Cardiac septum (tissue), 1 donor: Measurements from ENCODE around the gene GSAP. TPM values are rescaled to one million over a fixed set of nuclear protein-coding genes. Genes with fewer than 3 reads are reported as not detected.
"Not testable (repeated sequence)": the region's sequence is repeated elsewhere in the genome, so short reads cannot be mapped to it uniquely, and the experiment has no call there.

Experiments used
- DNase-seq: peaks from one replicate; pipeline ENCODE4 v3.0.0-alpha.2; 2020; ENCODE audit warnings: low spot score
- intact Hi-C: fragments of 100-400 bp; cut with DNase I; formaldehyde crosslinking; loops from one replicate; pipeline ENCODE4 v1.14.0; 2022
- total RNA-seq: library from RNA; stranded (reverse); fragmentation: NEBNext Ultra II Directional; extraction: Animal tissue kit (Norgen Biotek cat#: 25700); gene quantifications from one replicate; pipeline ENCODE4 v1.2.1, GENCODE V29; 2021
- donor health status: DM: no; HTN: no; CAD: no.

GSAP gene
- total RNA-seq, 1 donor from 2014 or later = 7.2 TPM

DNA sequence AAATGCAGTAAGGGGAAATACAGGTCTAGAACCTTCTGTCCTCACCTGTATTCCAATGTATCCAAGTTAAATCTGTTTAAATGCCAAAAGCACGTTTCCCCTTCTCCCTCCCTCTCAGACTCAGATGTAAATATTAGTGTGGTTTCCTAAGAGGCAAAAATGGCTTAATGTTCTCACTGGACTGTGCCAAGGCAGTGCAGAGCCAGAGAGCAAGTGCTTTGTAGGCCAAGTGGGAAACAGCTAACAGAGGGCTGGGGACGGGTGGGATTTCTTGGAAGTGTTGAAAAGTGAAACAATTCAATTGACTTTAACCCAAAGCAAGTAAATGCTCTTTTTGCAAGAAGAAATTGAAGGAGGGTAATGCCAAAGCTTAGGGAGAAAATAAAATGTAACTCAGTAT, 103.1 kb downstream of the GSAP start:
- intact Hi-C loops = no loop called here
- no peak for DNase-seq

DNA sequence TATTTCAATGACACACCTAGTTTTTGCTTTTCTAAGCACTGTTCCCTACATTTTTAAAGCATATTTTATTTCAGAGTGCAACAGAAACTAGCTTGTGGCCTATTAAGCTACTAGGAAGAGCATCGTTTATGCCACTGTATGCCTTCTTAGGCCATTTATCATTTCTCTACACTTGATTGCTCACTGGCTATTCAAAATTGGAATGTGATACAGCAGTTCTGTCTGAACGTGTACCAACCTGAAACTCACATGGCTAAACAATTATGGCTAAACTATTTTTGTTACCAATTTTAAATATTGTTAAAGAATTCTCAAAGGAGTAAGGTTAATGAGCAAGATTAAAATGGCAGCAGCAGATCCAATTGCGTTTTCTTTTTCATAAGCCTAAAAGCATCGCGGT, 105.2 kb downstream of the GSAP start:
- intact Hi-C loops = no loop called here
- no peak for DNase-seq

DNA sequence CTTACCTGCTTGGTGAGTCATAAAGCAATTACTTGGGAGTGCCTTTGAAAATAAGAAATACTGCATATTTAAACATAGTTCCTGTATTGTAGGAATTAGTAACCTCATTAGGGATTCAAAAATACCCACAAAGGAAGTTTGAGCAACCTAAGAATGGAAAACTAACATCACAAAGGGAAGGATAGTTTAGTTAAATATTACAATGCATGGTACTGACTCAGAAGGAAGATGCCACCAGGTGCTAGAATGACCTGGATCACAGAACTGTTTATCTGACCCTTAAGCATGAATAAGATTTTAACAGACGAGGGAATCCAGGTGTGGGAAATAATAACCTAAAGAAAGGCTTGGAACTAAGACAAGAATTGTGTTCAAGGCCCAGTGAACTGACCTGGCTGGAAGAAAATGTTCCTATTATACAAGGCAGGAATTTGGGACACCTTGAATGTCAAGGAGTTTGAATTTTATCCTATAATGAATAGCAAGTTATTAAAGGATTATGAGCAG, 106.4 kb downstream of the GSAP start:
- no peak for DNase-seq
- intact Hi-C loops = no loop called here

DNA sequence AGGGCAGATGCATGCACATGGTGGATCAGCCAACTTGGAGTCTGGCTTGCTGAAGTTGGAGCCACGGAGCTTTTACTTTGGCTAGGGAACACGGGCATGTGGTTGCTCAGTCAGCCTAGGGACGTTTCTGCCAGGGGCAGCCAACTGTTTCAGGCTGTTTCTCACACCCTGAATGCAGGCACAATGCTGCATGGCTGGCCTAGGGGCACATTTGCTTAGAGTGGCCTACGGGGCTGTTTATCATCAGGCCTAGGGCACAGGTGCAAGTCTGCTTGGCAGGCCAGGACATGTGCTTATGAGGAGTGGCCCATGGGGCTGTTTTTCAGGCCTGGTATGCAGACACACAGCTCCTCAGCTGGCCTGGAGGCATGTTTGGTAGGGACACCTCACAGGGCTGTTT, 107.4 kb downstream of the GSAP start:
- intact Hi-C loops = no loop called here
- DNase-seq = no peak

DNA sequence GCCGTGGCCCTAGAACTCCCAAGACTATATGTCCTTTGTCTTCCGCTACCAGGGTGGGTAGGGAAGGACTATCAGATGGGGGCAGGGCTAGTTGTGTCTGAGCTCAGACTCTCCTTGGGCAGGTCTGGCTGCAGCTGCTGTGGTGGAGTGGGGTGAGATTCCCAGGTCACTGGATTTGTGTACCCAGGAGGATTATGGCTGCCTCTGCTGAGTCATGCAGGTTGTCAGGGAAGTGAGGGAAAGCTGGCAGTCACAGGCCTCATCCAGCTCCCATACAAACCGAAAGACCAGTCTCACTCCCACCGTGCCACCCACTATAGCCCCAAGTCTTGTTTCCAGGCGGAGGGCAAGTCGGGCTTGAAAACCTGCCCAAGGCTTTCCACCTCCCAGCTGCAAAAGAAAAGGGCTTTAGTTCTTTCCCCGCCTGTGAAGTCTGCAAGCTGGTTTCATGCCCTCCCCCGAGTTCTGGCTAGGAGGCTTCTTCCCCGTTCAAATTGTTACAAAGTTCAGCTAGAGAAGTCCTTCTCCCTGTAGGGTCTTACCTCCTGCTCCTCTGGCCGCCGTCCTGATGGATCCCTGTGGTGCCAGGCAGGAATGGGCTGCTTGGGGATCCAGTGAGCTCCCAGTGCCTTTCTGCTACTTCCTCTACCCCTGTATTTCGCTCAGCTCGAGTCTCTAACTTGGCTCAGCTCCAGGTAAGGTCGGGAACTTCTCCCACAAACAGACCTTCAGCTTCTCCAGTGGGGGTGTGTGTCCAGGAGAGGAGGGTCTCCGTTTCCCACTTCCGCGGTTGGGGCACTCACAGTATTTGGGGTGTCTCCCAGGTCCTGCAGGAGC, 109.7 kb downstream of the GSAP start:
- intact Hi-C loops = no loop called here

DNA sequence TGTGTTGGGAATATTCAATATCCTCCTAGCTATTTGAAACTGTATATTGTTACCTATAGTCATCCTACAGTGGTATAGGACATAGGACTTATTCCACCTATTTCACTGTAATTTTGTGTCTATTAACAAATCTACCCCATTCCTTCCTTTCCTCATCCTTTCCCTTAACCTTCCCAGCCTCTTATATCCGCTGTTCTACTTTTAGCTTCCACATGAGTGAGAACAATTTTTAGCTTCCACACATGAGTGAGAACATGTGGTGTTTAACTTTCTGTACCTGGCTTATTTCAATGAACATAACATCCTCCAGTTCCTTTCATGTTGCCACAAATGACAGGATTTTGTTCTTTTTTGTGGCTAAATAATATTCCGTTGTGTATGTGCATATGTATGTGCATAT, 120.6 kb downstream of the GSAP start:
- DNase-seq = no peak
- intact Hi-C loops = no loop called here

More for the DNA sequence above, 109.7 kb downstream of the GSAP start:
- no peak for DNase-seq

DNA sequence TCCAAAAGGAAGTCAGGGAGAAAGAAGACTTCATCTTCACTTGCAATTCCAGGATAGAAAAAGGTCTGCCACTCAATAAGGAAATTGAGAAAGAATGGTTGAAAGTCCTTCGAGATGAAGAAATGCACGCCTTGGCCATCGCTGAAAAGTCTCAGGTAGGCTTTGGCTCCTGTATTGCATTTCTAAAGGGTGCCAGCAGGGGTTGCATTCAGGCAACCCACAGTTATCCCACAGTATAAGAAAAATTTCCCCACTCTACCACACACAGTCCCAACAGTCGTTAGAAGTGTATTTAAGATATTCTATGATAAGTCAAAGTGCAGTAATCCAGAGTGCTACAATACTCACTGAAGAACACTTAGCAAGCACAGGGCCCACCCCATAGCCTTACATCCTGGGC, 123.1 kb downstream of the GSAP start:
- intact Hi-C loops = no loop called here
- DNase-seq = no peak

DNA sequence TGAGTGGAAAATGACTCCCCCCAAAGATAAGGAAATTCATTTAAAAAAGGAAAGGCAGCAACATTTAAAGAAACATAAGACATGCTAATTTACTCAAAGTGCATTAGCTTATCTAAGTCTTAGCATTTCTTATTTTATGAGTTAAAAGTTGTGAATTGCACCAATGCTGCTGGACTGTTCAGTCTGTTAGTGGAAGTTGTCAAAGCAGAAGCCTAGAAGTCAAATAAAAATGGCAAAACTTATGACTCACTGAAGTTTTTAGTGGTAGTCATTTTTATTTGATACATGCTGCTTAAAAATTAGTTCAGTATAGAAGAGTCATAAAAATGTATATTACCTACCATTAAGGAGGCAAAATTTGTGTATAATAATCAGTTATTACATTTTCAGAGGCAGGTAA, 125.7 kb downstream of the GSAP start:
- intact Hi-C loops = no loop called here
- no peak for DNase-seq

DNA sequence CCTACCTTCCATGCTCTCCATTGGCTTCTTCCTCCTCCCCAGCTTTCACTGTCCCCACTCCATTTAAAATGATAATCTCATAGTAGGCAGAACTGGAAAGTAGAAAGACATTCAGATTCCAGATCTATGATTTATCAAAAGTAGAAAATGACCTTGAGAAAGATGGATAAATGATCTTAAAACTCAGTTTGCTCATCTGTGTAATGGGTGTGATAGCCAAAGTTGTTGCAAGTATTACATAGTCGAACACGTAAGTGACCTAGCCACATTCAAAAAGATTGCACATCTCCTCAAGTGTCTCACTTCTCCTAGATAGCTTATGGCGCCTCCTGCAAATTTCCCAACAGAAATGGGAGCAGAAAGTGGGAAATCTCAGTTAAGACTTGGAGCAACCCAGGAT, 126.8 kb downstream of the GSAP start:
- no peak for DNase-seq
- intact Hi-C loops = no loop called here

DNA sequence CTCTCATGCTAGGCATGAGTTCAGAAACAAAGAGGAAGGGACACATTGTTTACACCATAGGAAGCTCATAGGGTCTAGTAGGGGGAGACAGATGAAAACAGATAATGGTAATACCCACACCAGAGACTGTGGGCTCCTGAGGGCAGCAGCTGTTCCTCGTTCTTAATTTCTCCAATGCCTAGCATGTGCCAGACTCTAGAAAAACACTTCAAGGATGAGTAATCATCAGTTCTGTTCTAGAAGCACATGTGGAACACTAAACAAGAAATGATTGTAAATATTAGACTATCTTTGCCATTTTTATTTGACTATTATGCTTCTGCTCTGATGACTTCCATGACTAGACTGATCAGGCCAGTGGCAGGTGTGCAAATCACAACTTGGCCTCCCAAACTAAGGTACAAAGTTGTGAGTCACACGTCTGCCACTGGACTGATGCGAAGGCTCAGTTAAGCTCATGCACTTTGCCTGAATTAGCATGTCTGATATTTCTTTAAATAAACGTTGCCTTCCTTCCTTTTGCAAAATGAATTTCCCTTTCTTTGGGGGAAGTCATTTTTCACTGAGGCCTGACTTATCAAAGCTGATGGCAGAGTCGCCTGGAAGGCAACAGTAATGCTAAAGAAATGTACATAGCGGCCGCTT, 127.4 kb downstream of the GSAP start:
- intact Hi-C loops = no loop called here
- no peak for DNase-seq

DNA sequence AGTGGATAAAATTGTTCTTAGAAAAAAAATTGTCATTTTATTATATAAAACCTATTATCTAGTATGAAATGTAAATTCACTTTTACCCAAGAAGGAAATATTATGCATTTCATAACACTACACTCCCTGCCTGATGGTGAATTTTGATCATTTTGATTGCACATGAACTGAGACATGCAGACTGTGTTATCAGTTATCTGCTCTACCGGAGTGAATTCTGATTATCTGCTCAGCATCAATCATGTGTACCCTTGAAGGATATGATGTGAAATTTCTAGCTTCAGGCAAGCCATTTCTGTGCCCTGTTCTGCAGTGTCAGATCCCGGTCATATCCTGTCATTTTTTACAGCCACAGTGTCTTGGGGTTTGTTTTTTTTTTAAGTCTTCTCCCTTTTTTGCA, 131.5 kb downstream of the GSAP start:
- intact Hi-C loops = no loop called here
- DNase-seq = no peak

DNA sequence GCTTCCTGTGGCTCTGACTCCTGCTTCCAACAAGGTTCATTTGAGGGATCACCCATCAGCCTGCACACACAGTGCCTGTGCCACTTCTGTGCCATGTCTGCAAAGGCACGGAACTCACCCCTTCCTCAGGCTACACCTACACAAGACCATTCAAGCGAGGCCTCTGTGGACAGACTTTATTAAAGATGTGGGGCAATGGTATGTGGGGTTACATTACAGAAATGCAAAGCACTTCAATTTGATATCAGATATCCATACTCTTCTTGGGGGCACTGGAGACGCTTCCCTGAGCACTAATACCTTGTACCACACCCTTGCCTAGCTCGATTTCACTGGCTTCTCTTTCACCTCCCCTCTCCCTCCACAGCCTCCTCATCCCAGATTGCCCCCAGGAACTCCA, 132.1 kb downstream of the GSAP start:
- intact Hi-C loops = no loop called here
- DNase-seq = no peak

DNA sequence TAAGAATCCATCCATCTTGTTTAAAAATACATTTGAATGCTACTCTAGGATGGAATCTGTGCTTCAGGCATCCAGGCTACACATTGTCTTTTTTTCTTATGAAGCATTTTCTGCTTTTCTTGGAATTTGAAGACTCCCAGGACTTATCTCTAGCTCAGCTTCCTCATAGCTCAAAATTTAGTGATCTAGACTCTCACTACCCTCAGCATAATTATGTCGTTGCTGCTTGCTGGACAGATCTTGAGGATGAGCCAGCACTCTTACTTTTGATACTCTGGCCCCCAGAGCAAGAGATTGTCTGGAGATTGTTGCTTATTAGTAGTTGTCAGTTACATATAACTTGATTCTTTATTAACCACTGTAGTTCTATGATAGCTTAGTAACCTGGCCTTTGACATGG, 133.3 kb downstream of the GSAP start:
- no peak for DNase-seq
- intact Hi-C loops = no loop called here

DNA sequence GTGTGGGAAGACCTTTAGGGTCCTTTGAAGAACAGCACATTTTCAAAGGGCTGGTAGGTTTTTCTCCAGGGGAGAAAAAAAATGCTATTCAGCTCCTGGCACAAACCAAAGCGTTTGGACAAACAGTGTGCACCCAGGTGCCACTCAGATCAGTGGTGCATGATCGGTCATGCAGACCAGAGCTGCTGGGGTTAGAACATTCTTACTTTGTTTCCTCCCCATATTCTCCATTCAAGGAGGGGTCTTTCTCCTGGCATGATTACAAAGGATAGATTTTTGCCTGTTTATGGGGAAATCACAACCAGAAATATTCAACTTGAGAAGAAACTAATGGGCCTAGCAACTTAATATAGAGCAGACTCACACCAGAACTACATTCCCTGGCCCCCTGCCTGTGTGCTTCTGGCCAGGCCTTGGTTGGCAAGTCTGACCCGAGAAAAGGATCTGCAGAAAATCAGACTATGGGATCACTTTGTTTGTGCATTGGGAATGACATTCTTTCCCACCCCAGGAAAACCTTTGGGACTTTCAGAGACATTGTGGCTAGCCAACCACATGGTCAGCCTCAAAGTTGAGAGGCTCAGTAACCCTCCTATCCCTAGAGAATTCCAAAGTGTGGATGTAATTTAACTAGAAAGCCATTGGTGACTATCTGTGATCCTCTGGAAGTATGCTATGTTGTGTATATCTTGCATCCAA, 134.2 kb downstream of the GSAP start:
- intact Hi-C loops = no loop called here
- no peak for DNase-seq

DNA sequence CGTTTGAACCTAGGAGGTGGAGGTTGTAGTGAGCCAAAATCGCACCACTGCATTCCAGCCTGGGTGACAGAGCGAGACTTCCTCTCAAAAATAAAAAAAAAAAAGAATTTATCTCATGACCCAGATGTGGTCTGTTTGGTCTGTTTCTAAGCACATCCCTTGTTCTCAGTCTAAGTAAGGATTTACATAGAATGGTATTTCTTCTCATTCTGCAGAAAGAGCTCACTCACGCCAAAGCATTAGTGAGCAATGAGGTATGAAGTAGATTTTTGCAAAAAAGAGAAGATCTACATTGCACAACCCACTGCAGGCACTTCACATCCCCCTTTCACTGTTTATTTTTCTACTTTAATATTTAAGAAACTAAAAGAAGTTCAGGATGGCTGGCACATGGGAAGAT, 140.0 kb downstream of the GSAP start:
- no peak for DNase-seq
- intact Hi-C loops = no loop called here

DNA sequence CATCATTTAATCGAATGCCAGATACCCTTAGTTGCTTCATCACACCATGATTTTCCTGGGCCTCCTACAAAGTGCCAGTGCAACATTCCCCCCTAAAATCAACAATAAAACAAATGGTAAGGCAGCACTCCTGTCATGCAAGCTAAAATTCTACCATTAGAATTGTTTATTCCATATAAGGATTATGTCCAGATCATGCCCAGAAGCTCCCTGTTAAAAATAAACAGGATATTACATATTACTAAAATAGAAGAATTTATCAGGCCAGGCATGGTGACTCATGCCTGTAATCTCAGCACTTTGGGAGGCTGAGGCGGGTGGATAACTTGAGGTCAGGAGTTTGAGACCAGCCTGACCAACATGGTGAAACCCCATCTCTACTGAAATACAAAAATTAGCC, 140.5 kb downstream of the GSAP start:
- DNase-seq, intact Hi-C loops: not testable (repeated sequence)

DNA sequence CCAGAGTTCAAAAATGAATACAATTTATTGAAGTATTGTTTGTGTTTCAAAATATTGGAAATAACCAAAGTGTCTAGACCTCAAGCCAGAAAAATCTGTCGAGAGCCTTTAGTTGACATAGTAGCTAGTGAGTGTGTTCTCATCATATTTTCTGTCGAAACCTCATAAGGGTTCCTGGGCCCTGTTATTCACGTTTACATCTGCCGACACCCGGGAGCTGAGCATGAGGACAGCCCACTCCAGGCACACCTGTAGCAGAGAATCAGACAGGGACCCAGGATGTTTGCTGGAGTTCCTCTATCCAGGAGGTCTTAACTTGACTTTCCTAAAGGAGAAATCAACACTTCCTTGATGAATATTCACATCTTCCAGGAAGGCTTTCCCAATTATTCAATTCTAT, 144.4 kb downstream of the GSAP start:
- intact Hi-C loops = no loop called here
- DNase-seq = no peak

DNA sequence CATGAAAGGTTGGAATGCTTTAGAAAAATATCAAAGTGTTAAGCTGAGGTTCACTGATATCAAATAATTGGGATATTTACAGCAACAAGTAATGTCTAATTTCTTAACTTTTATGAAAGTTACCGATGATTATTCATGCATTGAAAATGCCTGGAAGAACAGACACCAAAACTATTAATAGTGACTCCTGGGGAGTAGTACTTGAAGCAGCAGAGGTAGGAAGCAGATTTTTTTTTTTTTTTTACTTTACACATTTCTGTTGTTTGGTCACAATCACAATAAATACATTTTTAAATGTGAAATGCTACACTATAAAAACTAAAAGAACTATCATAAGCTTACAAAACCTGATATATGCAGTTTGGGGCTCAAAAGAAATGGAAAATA, 146.1 kb downstream of the GSAP start:
- intact Hi-C loops = no loop called here
- DNase-seq = no peak

DNA sequence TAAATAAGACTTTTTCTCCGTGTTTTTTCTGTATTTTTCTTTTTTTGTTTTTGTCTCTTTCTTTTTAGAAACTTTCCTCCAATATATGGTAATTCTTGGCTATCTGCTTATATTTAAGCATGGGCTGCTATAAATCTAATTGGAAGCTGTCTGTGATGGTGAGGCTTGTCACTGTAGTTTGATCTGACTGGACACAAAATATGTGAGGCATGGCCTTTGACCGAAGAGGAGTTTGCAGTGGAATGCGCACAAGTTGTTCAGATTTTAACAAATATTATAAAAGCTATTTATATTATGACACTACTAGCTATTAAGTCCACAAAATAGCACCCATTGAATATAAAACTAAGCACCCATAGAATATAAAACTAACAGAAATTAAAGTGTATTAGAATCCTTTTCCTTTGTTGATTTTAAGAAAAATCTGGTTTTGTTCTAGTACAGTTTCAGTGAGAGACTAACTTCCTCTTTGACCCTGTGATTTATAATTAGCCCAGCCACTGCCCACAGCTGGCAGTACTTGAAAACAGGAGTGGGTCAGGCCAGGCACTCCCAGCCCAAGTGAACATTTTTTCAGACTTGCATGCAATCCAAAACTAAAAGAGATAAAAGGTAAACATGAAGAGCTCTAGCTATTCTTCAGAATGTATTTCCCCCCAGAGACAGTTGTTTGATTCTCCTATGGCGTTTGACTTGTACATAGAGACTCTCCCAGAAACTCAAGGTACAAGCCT, 146.6 kb downstream of the GSAP start:
- DNase-seq = no peak
- intact Hi-C loops = no loop called here

DNA sequence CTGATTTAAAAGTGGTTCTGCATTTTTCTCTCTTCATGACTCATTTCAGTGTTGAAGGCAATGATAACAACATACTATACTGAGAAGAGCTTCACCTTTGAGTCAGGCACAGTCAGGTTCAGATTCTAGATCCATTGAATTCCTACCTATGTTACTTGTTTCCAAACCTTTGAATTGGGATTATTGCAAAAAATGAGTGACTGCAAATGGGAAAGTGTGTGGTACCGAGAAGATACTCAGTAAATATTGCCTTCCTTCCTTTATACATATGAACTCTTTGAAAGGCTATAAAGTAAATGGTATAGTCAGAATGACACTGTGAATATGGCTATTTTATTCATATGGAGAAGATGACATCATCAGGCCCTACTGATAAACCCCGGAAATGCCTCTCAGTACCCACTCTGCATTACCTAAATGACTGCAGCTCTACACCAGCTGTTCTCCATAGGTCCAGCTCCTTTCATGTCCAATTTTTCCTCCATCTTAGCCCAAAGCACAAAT, 149.8 kb downstream of the GSAP start:
- intact Hi-C loops = no loop called here
- no peak for DNase-seq
